OCI-LY7 (cell line): ENCODE data around the gene ADAMTSL4. TPM values are rescaled to one million over a fixed set of nuclear protein-coding genes. Genes with fewer than 3 reads are reported as not detected.
"Not testable (repeated sequence)": the region's sequence is repeated elsewhere in the genome, so short reads cannot be mapped to it uniquely, and the experiment has no call there.

Experiments
- BruUV-seq: library from RNA; stranded (reverse); fragments of 400-500 nt; replicated peaks from 2 replicates; lab custom pipeline; 2021; lab: Mats Ljungman, UMichigan
- CTCF ChIA-PET: fragments of 300-600 bp; sonication (Branson Sonifier 250); formaldehyde crosslinking; loops from one replicate; lab custom pipeline; 2022; ENCODE audit warnings: antibody characterized with exemption; ENCODE audit not compliant: unreplicated experiment; lab: Charles Lee
- POLR2A ChIA-PET: fragments of 300-600 bp; sonication (Branson Sonifier 250); formaldehyde crosslinking; loops from one replicate; lab custom pipeline; 2022; ENCODE audit warnings: antibody characterized with exemption; lab: Charles Lee
- DNase-seq: peaks from one replicate; pipeline ENCODE4 v3.0.0-alpha.2; 2015; ENCODE audit warnings: low spot score
- H2AFZ ChIP-seq: fragments of 200-600 bp; sonication (generic), shearing (Covaris generic); 2 replicates; pipeline ENCODE4 v1.6.1; 2014; ENCODE audit warnings: mild to moderate bottlenecking, antibody characterized with exemption, low read length, moderate library complexity
- H3K27ac ChIP-seq: fragments of 200-600 bp; sonication (generic); 2 replicates; pipeline ENCODE4 v1.5.1; 2014; ENCODE audit warnings: mixed run types, low read depth, mild to moderate bottlenecking, moderate library complexity, low read length, inconsistent platforms; ENCODE audit not compliant: poor library complexity, severe bottlenecking
- H3K36me3 ChIP-seq: fragments of 200-600 bp; sonication (generic); 2 replicates; pipeline ENCODE4 v1.6.1; 2014; ENCODE audit warnings: mild to moderate bottlenecking, antibody characterized with exemption, low read length, moderate library complexity, mixed read lengths; ENCODE audit not compliant: insufficient read depth
- H3K4me1 ChIP-seq: fragments of 200-600 bp; sonication (generic); 2 replicates; pipeline ENCODE4 v1.5.1; 2014; ENCODE audit warnings: mild to moderate bottlenecking, low read length; ENCODE audit not compliant: insufficient read depth, poor library complexity, severe bottlenecking
- H3K4me2 ChIP-seq: fragments of 200-600 bp; sonication (generic); 2 replicates; pipeline ENCODE4 v1.6.1; 2014; ENCODE audit warnings: mild to moderate bottlenecking, low read length
- H3K4me3 ChIP-seq: fragments of 200-600 bp; sonication (generic); 2 replicates; pipeline ENCODE4 v1.5.1; 2014; ENCODE audit warnings: mild to moderate bottlenecking, low read depth, low read length; ENCODE audit not compliant: poor library complexity, severe bottlenecking
- H3K79me2 ChIP-seq: fragments of 200-600 bp; sonication (generic); 2 replicates; pipeline ENCODE4 v1.6.1; 2016; ENCODE audit warnings: low read depth, mild to moderate bottlenecking, low read length, moderate library complexity, mixed read lengths; ENCODE audit not compliant: insufficient read depth
- H3K9me2 ChIP-seq: fragments of 200-600 bp; sonication (generic); 2 replicates; pipeline ENCODE4 v1.6.1; 2016; ENCODE audit warnings: mild to moderate bottlenecking, low read length, mixed read lengths; ENCODE audit not compliant: insufficient read depth
- H3K9me3 ChIP-seq: fragments of 200-600 bp; sonication (generic); 2 replicates; pipeline ENCODE4 v1.6.1; 2014; ENCODE audit warnings: mild to moderate bottlenecking, mixed run types, low read length, mixed read lengths
- H4K20me1 ChIP-seq: fragments of 200-600 bp; sonication (generic); 2 replicates; pipeline ENCODE4 v1.6.1; 2014; ENCODE audit warnings: mild to moderate bottlenecking, antibody characterized with exemption, low read length, moderate library complexity, mixed read lengths; ENCODE audit not compliant: insufficient read depth
- EZH2phosphoT487 ChIP-seq: fragments of 200-600 bp; sonication (generic); IDR thresholded peaks from 2 replicates; pipeline ENCODE4 v1.6.1; 2018; ENCODE audit warnings: low read depth, borderline replicate concordance, mild to moderate bottlenecking, mixed run types, antibody characterized with exemption, low read length, moderate library complexity, mixed read lengths
- intact Hi-C: fragments of 100-400 bp; cut with micrococcal nuclease; formaldehyde crosslinking; loops from one replicate; pipeline ENCODE4 v1.10.0; 2022; ENCODE audit not compliant: unreplicated experiment
- total RNA-seq, 2 experiments: library from RNA; depleted of rRNA in 1 of 2; stranded (reverse); fragments of >200 nt in 1 of 2; shearing (Covaris generic) in 1 of 2; gene quantifications; 2 replicates each; pipeline ENCODE4 v1.2.3, GENCODE V29; 2014 to 2022
- TF ChIP-seq, protein P1 (sequence below): fragments of 200-600 bp; sonication (generic); conservative IDR thresholded peaks from 2 replicates; pipeline ENCODE4 v1.5.1; 2014; ENCODE audit warnings: mild to moderate bottlenecking, antibody characterized with exemption, low read length, moderate library complexity, mixed read lengths

The ADAMTSL4 gene
- total RNA-seq, 2 experiments from 2014 or later: not detected

- Histone ChIP-seq H3K36me3 (peaks cover 24% of the 10 kb centered on the region), H3K79me2 (peaks cover 34% of the 10 kb centered on the region), H3K4me1 (peaks cover 21% of the 10 kb centered on the region), H4K20me1 (peaks cover 22% of the 10 kb centered on the region)
- BruUV-seq, CTCF ChIA-PET, DNase-seq, H3K27ac ChIP-seq, intact Hi-C loops, H3K9me2 ChIP-seq, H2AFZ ChIP-seq, H3K4me3 ChIP-seq, H3K4me2 ChIP-seq, H3K9me3 ChIP-seq: not testable (repeated sequence)
- POLR2A ChIA-PET: interaction anchor here (13.8 kb wide), 1 partner anchor 18 kb away, joined by 260 read pairs; no protein-coding TSS in a partner anchor
These were observed 32.8 kb downstream of the ADAMTSL4 start for GRCh38 chr1:150581962-150582361.

DNA sequence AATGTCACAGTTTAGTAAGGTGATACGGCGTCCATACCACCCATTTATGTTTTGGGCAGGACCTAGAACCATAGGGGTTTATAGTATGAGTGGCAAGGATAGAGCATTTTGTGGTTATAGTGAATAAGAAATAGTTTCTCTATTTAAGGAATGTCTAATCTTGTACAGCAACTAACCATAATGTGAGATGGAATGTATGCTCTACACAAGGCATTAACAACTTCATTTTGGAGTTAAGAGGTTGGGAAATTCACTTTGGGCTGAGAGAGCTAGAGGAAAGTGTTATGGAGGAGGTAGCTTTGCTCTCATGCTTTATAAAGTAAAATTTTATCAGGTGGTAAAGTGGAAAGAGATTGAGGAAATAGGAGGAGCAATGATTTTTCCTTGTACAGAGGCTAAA, 33.2 kb downstream of the ADAMTSL4 start:
- Histone ChIP-seq H4K20me1 (peaks cover 18% of the 10 kb centered on the region), H2AFZ (no peak overlapping the region), H3K36me3 (peaks cover 20% of the 10 kb centered on the region), H3K4me2 (no peak overlapping the region), H3K4me1 (peaks cover 21% of the 10 kb centered on the region), H3K4me3 (no peak overlapping the region), H3K9me3 (no peaks in the 10 kb centered on the region), H3K9me2 (no peaks in the 10 kb centered on the region), H3K79me2 (peaks cover 30% of the 10 kb centered on the region), H3K27ac (no peak overlapping the region)
- intact Hi-C loops: no loop called here
- BruUV-seq: no TSS peak
- ChIA-PET CTCF (no interaction called here), POLR2A (interaction anchor here (13.8 kb wide), 1 partner anchor 18 kb away, joined by 260 read pairs; no protein-coding TSS in a partner anchor)
- no peak for DNase-seq
- TF ChIP-seq, protein P1, sequence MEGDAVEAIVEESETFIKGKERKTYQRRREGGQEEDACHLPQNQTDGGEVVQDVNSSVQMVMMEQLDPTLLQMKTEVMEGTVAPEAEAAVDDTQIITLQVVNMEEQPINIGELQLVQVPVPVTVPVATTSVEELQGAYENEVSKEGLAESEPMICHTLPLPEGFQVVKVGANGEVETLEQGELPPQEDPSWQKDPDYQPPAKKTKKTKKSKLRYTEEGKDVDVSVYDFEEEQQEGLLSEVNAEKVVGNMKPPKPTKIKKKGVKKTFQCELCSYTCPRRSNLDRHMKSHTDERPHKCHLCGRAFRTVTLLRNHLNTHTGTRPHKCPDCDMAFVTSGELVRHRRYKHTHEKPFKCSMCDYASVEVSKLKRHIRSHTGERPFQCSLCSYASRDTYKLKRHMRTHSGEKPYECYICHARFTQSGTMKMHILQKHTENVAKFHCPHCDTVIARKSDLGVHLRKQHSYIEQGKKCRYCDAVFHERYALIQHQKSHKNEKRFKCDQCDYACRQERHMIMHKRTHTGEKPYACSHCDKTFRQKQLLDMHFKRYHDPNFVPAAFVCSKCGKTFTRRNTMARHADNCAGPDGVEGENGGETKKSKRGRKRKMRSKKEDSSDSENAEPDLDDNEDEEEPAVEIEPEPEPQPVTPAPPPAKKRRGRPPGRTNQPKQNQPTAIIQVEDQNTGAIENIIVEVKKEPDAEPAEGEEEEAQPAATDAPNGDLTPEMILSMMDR: no peak
- TF ChIP-seq EZH2phosphoT487: no peak

GRCh38 chr1:150596095-150596892, 47.1 kb downstream of the ADAMTSL4 start:
- ChIA-PET CTCF (no interaction called here), POLR2A (interaction anchor here (0.8 to 1.5 kb wide), 2 partner anchors 16 to 31 kb away, joined by 3 read pairs; partner anchors contain the start of gene MCL1)
- H3K9me3 ChIP-seq: no peaks in the 10 kb centered on the region
- no peak overlapping the region for H3K27ac ChIP-seq
- H3K36me3 ChIP-seq: peaks cover 4% of the 10 kb centered on the region; the same call in 1 of the 2 replicates
- H3K4me2 ChIP-seq: no peak overlapping the region
- H2AFZ ChIP-seq: no peak overlapping the region
- no peak overlapping the region for H3K4me3 ChIP-seq
- no peak for DNase-seq
- BruUV-seq: no TSS peak
- no peaks in the 10 kb centered on the region for H4K20me1 ChIP-seq
- no peaks in the 10 kb centered on the region for H3K79me2 ChIP-seq
- H3K9me2 ChIP-seq: no peaks in the 10 kb centered on the region
- TF ChIP-seq, protein P1: no peak
- no peak for TF ChIP-seq EZH2phosphoT487
- intact Hi-C loops: no loop called here
- no peaks in the 10 kb centered on the region for H3K4me1 ChIP-seq
